ENCODE data around the gene DNAH8. TPM values are rescaled to one million over a fixed set of nuclear protein-coding genes. Genes with fewer than 3 reads are reported as not detected.

Gene DNAH8
- total RNA-seq, 1 donor from 2014 or later, result not detected

DNA sequence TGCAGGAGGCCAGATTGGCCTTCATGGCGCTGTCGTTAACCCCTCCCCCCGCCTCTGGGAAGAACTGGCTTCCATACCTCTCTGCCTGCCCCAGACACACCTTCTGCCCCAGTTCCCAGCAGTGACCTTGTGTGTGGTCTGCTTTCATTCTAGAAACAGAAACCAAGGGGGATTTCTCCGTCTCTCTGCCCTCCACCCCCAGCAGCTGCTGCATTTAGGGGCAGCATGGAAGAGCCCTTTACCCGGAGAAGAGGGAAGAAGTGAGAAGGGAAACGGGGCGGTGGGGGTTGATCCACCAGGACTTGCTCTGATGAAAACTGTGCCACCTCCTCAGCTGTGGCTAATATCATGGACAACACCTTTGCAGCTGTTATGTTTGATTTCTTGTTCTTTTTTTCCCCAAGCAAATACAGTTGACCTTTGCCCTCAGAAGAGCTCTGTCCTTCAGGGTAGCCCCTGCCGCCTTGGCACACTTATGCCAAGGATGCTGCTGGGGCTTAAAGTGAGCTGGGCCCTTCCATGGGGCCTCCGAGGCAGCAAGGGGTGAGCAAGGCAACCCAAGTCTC, 339.5 kb downstream of the DNAH8 start:
- Histone ChIP-seq H3K79me2 (ENCODE audit: insufficient read depth, low read length) (no peaks in the 10 kb centered on the region), H3K9me3 (ENCODE audit: insufficient read depth, low read depth, low read length) (no peaks in the 10 kb centered on the region), H3K4me2 (ENCODE audit: low read length) (no peak overlapping the region), H4K20me1 (ENCODE audit: insufficient read depth, low read length) (no peaks in the 10 kb centered on the region), H3K36me3 (ENCODE audit: insufficient read depth, low read length) (no peaks in the 10 kb centered on the region), H2AFZ (ENCODE audit: low read depth, low read length) (no peak overlapping the region), H3K27me3 (ENCODE audit: insufficient read depth, low read length) (no peaks in the 10 kb centered on the region), H3K27ac (ENCODE audit: low read depth, low read length) (no peak overlapping the region), H3K4me1 (ENCODE audit: insufficient read depth, low read length) (no peaks in the 10 kb centered on the region), H3K9ac (ENCODE audit: low read length) (no peak overlapping the region), H3K4me3 (ENCODE audit: insufficient read depth, low read depth, low read length) (no peak overlapping the region)
- FAIRE-seq, result no peak
- Mint-ChIP-seq H3K4me3 (ENCODE audit: unreplicated experiment) (no peak overlapping the region), H3K27me3 (ENCODE audit: low read depth, unreplicated experiment) (peaks cover 57% of the 10 kb centered on the region), H3K9me3 (ENCODE audit: unreplicated experiment) (no peaks in the 10 kb centered on the region), H3K4me1 (ENCODE audit: low read depth, unreplicated experiment) (peaks cover 13% of the 10 kb centered on the region), H3K36me3 (ENCODE audit: low read depth, unreplicated experiment) (no peaks in the 10 kb centered on the region), H3K27ac (ENCODE audit: unreplicated experiment) (no peak overlapping the region)
- TF ChIP-seq, protein P1, sequence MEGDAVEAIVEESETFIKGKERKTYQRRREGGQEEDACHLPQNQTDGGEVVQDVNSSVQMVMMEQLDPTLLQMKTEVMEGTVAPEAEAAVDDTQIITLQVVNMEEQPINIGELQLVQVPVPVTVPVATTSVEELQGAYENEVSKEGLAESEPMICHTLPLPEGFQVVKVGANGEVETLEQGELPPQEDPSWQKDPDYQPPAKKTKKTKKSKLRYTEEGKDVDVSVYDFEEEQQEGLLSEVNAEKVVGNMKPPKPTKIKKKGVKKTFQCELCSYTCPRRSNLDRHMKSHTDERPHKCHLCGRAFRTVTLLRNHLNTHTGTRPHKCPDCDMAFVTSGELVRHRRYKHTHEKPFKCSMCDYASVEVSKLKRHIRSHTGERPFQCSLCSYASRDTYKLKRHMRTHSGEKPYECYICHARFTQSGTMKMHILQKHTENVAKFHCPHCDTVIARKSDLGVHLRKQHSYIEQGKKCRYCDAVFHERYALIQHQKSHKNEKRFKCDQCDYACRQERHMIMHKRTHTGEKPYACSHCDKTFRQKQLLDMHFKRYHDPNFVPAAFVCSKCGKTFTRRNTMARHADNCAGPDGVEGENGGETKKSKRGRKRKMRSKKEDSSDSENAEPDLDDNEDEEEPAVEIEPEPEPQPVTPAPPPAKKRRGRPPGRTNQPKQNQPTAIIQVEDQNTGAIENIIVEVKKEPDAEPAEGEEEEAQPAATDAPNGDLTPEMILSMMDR (IDR thresholded peaks at IDR 0.05; ENCODE audit: insufficient read depth, low read depth, low read length), result no peak
- no peak for TF ChIP-seq EZH2 (IDR thresholded peaks at IDR 0.05; ENCODE audit: insufficient read depth, low read length)
- DNase-seq (ENCODE audit: low read depth), result no peak

DNA sequence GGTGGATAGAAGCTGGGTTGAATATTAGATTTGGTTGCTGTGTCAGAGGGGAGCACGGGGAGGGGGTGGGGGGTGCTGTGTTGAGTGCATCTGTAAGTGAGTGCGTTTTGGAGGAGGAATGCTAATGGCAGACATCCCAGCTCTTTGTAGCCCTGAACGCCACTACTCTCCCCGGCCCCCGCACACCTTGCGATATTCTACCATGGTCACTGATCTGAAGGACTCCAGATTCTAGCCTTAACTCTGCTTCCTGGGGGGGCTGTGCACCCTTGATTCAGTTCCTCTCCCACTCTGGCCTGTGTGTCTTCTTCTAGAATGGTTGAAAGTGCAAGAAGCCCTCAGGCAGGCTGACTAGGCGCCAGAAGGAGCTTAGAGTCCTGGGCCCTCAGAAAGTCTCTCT, 340.6 kb downstream of the DNAH8 start:
- H3K4me3 ChIP-seq (ENCODE audit: insufficient read depth, low read depth, low read length), result no peak overlapping the region
- H3K4me1 Mint-ChIP-seq (ENCODE audit: low read depth, unreplicated experiment), result peaks cover 10% of the 10 kb centered on the region
- H3K9me3 ChIP-seq (ENCODE audit: insufficient read depth, low read depth, low read length), result no peaks in the 10 kb centered on the region
- no peaks in the 10 kb centered on the region for H3K27me3 ChIP-seq (ENCODE audit: insufficient read depth, low read length)
- H3K9ac ChIP-seq (ENCODE audit: low read length), result no peak overlapping the region
- no peaks in the 10 kb centered on the region for H3K36me3 ChIP-seq (ENCODE audit: insufficient read depth, low read length)
- TF ChIP-seq, protein P1 (IDR thresholded peaks at IDR 0.05; ENCODE audit: insufficient read depth, low read depth, low read length), result no peak
- TF ChIP-seq EZH2 (IDR thresholded peaks at IDR 0.05; ENCODE audit: insufficient read depth, low read length), result no peak
- DNase-seq (ENCODE audit: low read depth), result no peak
- H3K9me3 Mint-ChIP-seq (ENCODE audit: unreplicated experiment), result no peaks in the 10 kb centered on the region
- H3K27ac Mint-ChIP-seq (ENCODE audit: unreplicated experiment), result no peak overlapping the region
- no peak overlapping the region for H3K4me3 Mint-ChIP-seq (ENCODE audit: unreplicated experiment)
- H4K20me1 ChIP-seq (ENCODE audit: insufficient read depth, low read length), result no peaks in the 10 kb centered on the region
- H3K4me2 ChIP-seq (ENCODE audit: low read length), result no peak overlapping the region
- no peaks in the 10 kb centered on the region for H3K4me1 ChIP-seq (ENCODE audit: insufficient read depth, low read length)
- no peaks in the 10 kb centered on the region for H3K79me2 ChIP-seq (ENCODE audit: insufficient read depth, low read length)
- H3K27ac ChIP-seq (ENCODE audit: low read depth, low read length), result no peak overlapping the region
- H3K36me3 Mint-ChIP-seq (ENCODE audit: low read depth, unreplicated experiment), result no peaks in the 10 kb centered on the region
- H3K27me3 Mint-ChIP-seq (ENCODE audit: low read depth, unreplicated experiment), result peaks cover 58% of the 10 kb centered on the region
- no peak for FAIRE-seq
- no peak overlapping the region for H2AFZ ChIP-seq (ENCODE audit: low read depth, low read length)

DNA sequence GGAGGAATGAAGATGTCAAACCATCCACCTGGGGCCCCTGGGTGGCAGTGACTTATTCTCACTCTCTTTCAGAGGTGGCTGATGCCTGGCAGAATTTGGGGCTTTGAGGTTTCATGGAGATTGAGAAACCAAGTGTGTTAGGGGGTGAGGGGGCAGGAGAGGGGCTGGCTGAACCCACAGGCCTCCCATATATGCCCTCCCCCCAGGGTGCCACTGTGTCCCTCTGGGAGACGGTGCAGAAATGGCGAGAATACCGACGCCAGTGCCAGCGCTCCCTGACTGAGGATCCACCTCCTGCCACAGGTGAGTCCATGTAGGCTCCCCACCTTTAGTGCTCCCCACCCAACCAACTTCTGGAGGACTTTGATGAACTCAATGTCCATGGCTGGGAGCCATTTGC, 341.1 kb downstream of the DNAH8 start:
- no peaks in the 10 kb centered on the region for H3K9me3 Mint-ChIP-seq (ENCODE audit: unreplicated experiment)
- H3K4me1 Mint-ChIP-seq (ENCODE audit: low read depth, unreplicated experiment), result peaks cover 6% of the 10 kb centered on the region
- H3K27ac ChIP-seq (ENCODE audit: low read depth, low read length), result no peak overlapping the region
- no peak overlapping the region for H2AFZ ChIP-seq (ENCODE audit: low read depth, low read length)
- no peaks in the 10 kb centered on the region for H3K36me3 Mint-ChIP-seq (ENCODE audit: low read depth, unreplicated experiment)
- no peak overlapping the region for H3K4me3 Mint-ChIP-seq (ENCODE audit: unreplicated experiment)
- no peaks in the 10 kb centered on the region for H3K79me2 ChIP-seq (ENCODE audit: insufficient read depth, low read length)
- H3K27me3 Mint-ChIP-seq (ENCODE audit: low read depth, unreplicated experiment), result peaks cover 62% of the 10 kb centered on the region
- H3K27me3 ChIP-seq (ENCODE audit: insufficient read depth, low read length), result no peaks in the 10 kb centered on the region
- H3K4me1 ChIP-seq (ENCODE audit: insufficient read depth, low read length), result no peaks in the 10 kb centered on the region
- DNase-seq (ENCODE audit: low read depth) (no peak), FAIRE-seq (no peak)
- no peaks in the 10 kb centered on the region for H4K20me1 ChIP-seq (ENCODE audit: insufficient read depth, low read length)
- no peak overlapping the region for H3K9ac ChIP-seq (ENCODE audit: low read length)
- no peak overlapping the region for H3K27ac Mint-ChIP-seq (ENCODE audit: unreplicated experiment)
- no peak for TF ChIP-seq EZH2 (IDR thresholded peaks at IDR 0.05; ENCODE audit: insufficient read depth, low read length)
- TF ChIP-seq, protein P1 (IDR thresholded peaks at IDR 0.05; ENCODE audit: insufficient read depth, low read depth, low read length), result no peak
- H3K4me2 ChIP-seq (ENCODE audit: low read length), result no peak overlapping the region
- H3K4me3 ChIP-seq (ENCODE audit: insufficient read depth, low read depth, low read length), result no peak overlapping the region
- H3K36me3 ChIP-seq (ENCODE audit: insufficient read depth, low read length), result no peaks in the 10 kb centered on the region
- H3K9me3 ChIP-seq (ENCODE audit: insufficient read depth, low read depth, low read length), result no peaks in the 10 kb centered on the region
